ENCODE results near the gene TLCD5.

Gene TLCD5

DNA sequence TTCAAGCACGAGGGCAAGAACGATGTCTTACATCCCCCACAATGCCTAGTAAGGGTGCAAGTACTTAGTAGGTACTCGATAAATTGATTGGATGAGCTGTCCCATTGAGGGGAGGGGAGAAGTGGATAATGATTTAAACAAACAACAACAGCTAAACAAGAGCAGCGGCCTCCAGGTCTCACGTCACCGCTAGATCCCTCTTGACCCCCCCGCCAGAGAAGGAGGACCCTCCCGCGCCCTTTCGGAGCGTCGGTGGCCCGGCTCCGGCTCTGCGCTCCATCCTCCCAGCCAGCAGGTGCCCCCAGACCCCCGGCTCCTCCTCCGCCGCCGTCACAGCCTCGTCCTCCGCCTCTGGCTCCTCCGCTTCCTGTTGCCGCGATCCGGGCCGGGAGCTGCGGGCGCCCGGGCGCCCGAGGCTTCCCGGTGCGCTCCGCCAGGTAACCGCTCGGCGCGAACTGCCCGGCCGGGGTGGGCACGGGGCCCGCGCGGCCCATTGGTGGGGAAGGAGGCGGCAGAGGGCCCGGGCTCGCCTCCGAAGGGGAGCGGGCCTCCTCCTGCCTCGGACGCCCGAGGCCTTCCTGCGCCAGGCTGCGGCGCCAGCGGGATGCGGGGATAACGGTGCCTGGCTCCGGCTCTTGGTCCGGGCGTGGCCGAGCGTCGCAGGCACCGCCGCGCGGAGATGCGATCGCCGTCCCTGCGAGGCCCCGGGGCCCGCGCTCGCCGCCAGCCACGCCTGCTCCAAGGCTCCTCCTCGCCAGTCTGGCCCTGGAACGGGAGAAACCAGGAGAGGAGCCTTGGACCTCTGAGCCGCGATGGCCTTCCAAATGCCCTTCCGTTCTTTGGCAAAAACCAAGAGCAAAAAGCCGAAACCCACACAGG, at the start of gene TLCD5:
TSS of gene TLCD5 (plus strand) at position 368 of the 879 bp plus-strand sequence. CDS start 2,143 bp downstream, outside the sequence.
- DNase-seq, result no peak

DNA sequence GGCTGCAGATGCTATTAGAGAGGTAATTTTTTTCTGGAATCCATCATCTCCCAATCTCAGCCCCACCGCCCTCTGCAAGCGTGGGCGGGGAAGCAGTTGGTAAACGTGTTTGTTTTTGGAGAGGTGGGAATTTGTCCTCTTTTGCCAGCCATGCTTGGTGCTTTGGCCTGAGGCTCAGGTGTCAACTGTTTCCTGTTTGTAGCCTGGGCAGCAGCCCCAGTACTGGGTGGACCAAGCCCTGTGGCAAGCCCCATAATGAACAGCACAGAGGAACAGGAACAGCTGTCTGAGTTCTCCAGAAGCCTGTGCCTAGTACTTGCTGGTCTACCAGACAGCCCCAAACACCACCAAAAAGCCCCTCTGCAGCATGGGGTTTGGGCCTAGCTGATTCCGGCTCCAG, 45.6 kb upstream of the TLCD5 start:
- DNase-seq, result no peak

DNA sequence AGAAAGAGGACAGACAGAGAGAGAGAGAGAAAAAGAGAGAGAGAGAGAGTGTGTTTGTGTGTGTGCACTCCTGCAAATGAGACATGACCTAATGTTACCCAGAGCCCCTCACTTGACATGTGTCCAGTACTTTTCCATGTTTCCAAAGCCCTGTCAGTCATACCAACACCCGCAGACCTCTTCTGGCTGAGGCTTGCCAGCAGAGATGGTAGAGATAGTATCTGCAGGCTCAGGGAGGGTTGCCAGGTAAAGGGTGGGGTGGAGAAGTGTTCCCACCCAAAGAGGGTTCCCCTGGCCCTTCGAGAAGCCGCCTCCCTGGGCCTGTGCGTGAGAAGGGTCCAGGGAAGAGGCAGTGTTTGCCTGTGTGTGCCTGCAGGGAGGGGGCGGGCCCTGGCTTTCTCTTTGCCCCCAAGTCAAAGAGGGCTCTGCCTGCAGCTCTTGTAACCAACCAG, 44.5 kb upstream of the TLCD5 start:
- DNase-seq, result no peak

DNA sequence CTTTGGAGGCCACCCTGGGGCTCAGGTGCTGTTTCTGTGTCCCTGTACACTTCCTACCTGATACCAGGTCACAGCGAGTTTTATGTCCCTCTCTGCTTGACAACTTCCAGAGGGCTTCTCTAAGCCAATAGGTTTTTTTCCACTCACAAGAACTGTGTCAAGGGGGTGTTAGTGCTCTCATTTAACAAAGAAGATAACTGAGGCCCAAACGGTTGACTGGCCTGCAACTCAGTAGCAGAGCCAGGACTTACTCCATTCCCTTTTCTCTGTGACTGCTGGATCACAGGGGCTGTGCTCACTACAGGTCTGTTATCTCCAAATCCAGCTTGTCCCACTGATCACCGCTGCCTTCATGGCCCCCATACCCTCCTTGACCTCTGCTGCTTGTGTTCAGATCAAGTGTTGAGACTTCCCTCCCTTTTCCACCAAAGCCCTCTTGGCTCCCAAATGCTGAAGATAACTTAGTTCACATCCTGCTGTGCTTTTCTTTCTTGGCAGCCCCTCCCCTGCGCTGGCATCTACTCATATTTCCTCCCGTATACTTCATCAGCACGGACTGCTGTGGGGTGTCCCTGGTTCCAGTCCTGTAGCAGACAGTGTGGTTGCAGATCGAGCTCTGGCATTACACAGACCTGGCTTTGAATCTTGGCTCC, 43.8 kb upstream of the TLCD5 start:
- DNase-seq, result no peak

DNA sequence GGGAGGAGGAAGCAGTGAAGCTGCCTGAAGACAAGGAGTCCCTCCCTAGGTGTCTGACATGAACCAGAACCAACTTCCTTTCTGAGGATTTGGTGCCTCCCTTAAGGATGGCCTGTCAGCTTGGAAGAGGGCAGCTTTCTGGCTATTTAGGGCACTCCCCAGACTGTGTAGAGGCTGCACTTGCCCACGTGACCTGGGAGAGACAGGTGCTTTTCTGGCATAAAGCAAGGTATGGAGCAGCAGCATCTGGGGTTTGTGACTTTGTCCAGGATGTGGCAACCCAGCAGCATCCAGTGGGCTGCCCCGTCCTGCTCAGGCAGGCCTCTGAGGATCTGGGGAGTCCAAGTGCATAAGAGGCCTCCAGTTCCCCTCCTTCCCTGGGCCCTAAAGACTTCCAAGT, 42.0 kb upstream of the TLCD5 start:
- DNase-seq, result no peak

DNA sequence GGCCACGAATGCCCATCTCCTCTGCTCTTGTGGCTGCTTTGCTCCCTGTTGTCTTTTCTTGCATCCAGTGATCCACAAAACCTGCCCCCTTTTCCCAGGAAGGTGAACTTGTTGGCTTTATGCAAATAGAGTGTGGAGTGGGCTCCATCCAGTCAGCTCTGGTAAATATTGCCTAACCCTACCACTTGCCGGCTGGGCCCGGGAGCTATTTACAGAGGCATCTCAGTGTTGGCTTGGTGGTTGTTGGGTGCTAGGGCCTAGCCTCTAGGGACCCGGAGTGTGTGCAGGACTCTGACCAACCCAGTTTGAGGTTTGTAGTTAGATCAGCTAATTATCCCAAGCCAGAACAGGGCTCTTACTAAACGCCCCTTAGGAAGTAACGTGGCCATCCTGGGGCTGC, 40.8 kb upstream of the TLCD5 start:
- DNase-seq, result no peak

DNA sequence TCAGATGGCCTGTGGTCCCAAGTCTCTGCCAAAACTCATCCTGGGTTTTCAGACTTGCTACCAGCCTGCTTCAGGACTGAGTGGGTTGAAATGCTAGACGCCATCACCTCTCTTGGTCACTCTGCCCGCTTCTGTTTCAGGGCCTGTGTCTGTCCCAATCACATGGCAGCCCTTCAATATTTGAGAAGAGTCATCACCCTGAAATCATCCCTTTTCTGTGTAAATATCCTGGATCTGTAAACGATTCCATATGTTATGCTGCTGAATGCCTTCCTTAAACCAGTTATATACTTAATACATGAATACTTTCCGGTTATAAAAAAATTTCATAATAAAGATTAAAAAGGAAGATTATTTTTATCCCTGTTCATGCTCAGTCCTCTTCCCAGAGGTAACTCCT, 39.8 kb upstream of the TLCD5 start:
- DNase-seq, result no peak

DNA sequence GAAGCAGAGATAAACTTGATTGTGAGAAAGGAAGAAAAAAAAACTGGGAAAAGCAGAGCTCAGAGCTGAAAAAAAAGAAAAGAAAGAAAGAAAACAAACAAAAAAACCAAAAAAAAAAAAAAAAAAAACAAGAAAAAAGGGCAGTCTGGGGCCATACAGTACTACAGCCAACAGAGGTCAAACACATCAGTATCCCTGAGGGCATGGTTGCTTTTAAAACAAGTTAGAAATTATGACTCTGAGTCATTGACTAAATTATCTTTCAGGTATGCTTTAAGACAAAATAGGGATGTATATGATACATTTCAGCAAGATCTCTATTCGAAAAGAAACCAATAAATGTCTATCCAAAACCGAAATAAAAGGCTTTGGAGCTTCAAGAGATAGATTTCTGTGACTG, 37.1 kb upstream of the TLCD5 start:
- no peak for DNase-seq

DNA sequence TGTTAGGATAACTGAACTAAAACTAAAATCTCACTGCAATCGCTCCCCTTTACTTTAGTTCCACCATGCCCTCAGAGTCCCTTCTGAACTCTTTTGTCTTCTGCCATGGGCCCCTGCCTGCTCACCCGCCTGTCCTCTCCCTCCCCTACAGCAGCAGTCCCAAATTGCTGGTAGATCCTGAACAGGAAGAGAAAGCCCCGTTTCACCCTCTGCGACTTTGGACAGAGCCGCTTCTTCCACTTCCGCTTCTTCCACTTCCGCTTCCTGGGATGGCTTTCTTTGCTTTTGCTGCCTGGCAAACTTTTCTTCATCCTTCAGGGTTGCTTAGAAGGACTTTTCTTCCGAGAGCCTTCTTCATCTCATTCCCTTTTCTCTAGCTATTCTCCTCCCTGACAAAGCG, 35.7 kb upstream of the TLCD5 start:
- no peak for DNase-seq

DNA sequence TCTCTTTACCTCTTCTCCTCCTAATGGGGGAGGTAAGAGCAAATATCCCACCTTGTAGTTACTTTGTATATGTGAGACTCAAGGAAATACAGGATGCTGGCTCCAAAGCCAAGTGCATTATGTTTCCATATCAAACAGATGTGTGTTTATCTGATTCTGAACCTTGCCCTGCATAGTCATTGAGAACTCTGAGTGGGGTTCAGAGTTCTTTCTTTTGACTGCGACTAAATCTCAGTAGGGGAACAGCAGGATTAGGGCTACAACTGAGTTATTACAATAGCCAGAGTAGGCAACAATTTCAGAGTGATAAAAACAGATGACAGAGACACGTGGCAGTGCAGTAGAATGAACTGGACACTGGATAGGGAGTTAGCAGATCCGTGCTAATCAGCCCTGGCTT, 34.1 kb upstream of the TLCD5 start:
- DNase-seq, result no peak

DNA sequence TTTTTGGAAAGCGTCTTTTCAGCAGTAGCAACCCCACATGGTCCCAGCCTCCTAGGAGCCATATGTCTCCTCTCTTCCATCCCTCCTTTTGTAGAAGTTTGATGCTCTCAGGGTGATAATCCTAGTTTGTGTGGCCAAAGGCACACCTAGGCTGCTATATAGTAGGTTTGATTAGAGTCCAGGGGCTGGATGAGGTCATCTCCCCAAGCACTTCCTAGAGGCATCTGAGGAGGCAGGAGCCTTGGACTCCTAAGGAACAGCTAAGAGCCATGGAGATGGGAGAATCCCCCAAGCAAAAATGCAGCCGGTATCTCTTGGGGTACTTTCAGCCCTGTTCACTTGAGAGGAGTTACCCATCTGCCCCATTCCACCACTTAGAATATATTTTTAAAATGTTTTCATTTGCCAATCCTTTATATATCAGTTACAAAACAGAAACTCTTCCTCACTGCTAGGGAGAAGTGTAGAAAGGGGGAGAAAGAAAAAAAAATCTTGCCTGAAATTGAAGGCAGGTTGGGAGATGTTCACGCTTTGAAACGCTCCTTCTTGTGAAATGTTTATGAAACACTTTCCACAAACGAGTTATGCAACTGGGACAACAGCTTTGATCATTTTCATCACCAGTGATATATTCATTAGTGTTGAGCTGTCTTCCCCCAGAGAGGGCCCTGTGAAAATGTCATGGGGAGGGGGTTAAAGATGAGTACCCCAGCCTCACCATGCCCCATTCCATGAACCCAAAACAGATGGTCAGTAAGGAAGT, 31.9 kb upstream of the TLCD5 start:
- no peak for DNase-seq

DNA sequence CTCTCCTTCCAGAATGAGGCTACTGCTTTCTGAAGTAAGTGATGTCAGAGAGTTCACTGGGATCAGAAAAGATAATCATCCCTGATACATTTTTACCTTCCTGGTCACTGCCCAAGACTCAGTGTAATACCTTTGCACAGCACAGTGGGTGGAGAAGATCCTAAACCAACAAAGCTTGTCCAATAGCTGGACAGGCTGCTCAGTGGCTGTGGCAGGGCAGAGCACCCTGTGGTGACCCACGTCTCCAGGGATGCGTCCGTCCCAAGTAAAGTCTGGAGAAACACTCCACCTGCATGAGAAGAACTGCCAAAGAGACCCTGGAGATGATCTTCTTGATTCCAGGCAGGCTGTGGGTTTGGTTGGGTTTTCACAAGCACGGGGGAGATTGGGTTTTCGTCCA, 31.0 kb upstream of the TLCD5 start:
- DNase-seq, result no peak

DNA sequence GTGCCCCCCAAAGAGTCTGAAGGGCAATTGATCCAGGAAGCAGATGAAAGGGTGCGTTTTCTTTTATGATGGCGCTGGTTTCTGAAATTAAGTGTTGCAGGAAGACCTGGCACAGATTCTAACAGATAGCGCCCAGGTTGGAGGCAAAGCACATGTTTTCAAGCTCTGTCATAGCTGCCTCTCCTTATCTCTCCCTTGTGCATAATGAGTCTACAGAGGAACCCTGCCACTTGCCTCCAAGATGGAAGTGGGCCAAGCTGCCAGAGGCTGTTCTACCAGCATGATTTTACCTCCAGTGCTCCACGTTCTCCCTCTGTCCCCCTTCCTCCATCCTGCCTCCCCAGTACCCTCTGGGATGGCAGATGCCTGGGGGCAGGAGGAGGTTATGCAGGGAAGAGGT, 30.0 kb upstream of the TLCD5 start:
- no peak for DNase-seq

DNA sequence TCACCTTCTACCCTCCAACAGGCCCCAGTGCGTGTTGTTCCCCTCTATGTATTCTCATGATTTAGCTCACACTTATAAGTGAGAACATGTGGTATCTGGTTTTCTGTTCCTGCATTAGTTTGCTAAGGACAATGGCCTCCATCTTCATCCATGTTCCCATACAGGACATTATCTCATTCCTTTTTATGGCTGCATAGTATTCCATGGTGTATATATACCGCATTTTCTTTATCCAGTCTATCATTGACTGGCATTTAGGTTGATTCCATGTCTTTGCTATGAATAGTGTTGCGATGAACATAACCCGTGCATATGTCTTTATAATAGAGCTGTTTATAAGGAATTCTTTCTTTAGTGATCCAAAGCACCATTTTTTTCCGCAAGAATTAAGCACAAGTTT, 28.5 kb upstream of the TLCD5 start:
- DNase-seq, result no peak

DNA sequence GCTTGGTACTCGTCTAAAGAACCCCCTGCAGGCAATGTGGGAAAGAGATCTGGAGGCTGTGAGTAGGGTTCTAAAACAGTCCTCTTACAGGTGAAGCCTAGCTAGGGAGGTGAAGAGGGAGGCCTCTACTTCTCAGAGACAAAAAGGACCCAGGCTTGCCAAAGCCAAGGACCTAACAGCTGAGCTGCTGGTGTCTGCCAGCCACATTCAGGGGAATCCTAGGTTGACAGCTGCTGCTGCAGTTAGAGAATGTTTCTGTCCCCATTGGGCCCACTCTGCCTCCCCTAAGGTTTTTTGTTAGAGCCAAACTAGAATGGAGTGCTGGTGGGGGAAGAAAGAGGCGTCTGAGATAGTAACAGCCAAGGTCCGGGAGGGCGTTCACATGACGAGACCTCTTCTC, 26.6 kb upstream of the TLCD5 start:
- DNase-seq, result no peak

DNA sequence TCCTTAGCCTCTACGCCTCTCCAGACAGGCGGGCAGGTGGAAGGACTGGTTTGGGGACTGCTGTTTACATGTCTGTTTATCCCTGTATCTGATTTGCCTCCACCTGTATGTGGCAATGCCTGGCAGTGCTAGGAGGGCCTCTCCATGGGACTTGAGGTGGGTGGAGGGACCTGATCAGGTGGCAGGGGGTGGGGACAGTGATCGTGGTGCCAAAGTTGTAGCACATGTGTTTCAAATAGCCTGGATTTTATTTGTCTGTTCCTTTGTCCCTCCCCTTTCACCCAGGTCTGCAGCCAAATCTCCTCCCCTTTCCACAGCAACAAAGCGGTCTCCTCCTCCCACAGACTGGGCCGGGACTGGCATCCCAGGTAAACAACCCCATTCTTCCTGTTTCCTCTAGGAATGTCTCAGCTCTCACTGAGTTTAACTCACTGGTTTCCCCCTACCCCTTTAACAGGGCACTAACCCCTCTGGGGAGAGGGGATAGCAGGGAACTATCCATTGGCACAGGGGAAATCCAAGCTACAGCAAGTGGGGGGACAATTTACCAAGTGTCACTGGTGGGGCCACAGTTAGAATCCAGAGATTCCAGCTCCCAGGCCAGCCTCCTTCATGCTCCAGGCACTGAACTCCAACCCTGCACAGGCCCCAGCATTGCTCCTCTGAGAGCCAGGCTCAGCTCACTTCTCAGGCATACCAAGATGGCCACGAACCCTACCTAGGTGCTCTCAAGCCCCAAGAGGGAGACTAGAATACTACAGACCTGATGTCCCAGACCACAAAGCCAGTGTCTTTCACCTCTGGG, 22.9 kb upstream of the TLCD5 start:
- DNase-seq, result no peak

DNA sequence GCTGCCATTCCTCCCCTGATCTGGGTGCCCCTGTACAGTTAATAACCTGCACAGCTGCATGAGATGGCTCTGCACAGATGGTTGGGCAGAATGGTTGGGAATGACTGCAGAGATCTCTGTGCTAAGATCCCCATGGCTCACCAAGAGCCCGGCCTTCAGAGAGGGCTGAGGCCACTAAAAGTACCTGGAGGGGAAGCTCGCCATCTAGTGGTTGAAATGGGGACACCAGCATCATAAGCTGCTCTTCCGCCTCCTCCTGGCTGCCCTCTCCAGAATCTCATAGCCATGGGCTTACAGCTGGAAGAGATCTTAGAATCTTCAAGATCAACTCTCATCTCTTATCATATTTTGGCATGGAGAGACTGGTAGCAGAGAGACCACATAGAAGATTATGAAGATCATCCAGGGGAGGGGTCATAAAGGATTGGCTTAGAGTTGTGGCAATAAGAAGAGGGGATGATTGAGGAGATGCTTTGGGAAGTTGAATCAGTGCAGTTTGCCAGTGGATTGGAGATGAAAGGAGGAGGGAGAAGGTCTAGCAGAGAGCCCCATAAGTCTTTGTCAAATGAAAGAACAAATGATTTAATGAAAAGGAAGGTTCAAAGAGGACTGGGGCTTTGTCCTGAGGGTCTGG, 22.0 kb upstream of the TLCD5 start:
- DNase-seq, result peak; percentile 34

DNA sequence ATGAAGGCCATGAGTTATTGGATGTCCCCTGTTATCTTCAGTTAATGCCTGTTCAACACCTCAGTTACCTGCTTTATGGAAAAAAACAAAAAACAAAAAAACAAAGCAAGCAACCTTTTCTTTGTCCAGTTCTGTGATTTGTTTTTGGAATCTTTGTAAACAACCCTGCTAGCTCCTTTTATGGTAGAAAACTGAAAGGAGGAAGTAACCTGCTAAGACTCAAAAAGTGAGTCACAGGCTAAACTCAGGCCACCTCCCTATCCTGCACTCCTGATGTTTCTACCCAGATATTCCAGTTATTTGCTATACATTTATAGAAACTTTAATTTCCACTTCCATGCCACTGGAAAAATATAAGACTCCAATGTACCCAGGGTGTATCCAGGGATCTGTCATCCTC, 20.6 kb upstream of the TLCD5 start:
- DNase-seq, result no peak

DNA sequence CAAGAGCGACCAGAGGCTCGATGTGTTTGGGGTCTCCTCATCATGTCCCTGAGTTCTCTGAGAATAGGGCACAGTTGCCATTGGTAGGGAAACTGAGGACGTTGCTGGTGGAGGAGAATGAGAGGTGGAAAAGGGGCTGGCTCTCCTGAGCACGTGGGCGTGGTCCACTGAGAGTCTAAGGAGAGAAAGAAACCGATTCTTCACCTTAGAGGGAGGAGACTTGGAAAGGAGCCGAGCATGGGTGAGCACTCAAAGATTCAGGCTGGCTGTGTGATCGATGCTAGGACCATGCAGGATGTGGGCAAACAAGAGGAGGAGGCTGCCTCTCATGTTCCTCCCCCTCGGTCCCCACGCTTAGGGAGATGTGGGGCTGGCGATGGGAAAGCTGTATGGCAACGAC, 19.8 kb upstream of the TLCD5 start:
- no peak for DNase-seq

DNA sequence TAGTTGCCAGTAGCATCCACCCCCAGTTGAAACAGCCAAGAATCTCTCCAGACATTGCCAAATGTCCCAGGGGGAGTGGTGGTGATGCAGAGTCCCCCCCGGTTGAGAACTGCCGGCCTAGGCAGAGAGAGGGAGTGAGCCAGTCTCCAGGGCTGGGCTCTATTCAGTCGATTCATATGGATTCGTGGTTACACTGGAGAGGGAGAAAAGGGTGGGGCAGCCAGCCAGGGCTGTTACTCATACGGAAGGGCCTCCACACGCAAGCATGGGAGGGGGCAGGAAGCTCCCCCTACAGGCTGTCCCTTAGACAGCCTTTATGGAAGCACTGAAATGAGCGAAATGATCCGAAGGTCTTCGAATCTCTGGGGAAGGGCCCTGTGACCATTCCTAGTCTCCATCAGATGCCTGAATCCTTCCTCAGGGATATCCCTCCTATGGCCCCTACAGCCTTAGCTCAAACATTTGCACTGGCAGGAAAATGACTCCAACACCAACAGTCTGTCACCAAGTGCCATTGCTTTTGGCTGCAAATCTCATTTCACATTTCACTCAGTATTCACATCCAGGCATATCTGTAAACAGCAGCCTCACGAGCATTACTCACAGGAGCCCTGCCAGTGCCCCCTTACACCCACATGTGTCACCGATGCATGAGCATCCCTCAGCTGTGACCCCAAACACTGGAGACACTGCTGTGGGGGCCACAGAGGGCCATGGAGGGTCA, 18.4 kb upstream of the TLCD5 start:
- no peak for DNase-seq

DNA sequence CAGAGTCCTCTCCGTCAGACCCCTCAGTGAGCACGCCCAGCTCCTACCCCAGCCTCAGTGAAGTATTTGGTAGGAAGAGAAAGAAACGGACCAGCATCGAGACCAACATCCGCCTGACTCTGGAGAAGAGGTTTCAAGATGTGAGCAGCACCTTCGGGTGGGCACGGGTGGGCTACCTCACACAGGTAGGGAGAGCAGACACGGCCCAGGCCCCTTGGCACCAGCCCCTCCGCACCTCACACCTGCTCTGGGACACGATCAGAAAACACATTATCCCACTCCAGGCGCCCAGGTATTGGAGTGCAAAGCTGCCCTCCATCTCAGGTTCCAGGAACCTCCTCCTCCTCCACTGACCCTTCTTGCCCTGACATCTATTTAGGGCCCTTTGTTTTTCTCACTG, 17.6 kb upstream of the TLCD5 start:
- no peak for DNase-seq

DNA sequence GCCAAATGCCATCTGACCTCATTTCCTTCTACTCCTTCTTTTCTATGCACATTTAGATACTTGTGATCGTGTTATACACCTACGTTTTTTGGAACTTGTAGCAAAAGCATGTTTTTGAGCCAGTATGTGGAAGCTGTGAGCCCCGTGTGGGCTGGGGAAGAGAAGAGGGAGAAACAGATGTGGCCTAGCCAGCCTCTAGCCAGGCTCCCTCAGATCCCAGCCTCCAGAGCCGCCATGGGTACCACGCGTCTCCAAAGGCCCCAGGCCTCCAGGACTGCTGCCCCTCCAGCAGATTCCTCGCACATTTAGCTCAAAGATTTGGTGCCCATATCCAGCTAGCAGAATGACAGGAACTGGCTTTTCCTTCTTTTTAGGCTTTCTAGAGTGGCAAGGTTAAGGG, 17.0 kb upstream of the TLCD5 start:
- DNase-seq, result no peak
